HG02588 (cell line): Measurements from ENCODE around the gene CCDC12.

ENCODE experiments used
- ATAC-seq: cut with Tn5 transposase; IDR thresholded peaks from one replicate; pipeline ENCODE4 v1.9.1; 2021; ENCODE audit warnings: mild to moderate bottlenecking, moderate library complexity; ENCODE audit not compliant: unreplicated experiment

The CCDC12 gene

GRCh38 chr3:46878781-46879436 is 97.6 kb downstream of the CCDC12 start:
- no peak for ATAC-seq

- ATAC-seq = no peak
These were observed 99.0 kb downstream of the CCDC12 start, which contains the start of gene PTH1R for GRCh38 chr3:46877406-46878125. Gene PTH1R, plus strand, starts transcription at chr3:46877721. Its CDS starts 5,839 bp downstream, at chr3:46883560.

GRCh38 chr3:46876313-46877300 is 99.9 kb downstream of the CCDC12 start:
- no peak for ATAC-seq

- ATAC-seq = no peak
These were observed 101.0 kb downstream of the CCDC12 start for GRCh38 chr3:46875560-46875959.

GRCh38 chr3:46874430-46874829 is 102.1 kb downstream of the CCDC12 start:
- no peak for ATAC-seq

GRCh38 chr3:46873521-46873920 is 103.0 kb downstream of the CCDC12 start:
- ATAC-seq = no peak
